AML-193 (cell line): Measurements from ENCODE around the gene TMPRSS9.
"Not testable (repeated sequence)": the region's sequence is repeated elsewhere in the genome, so short reads cannot be mapped to it uniquely, and the experiment has no call there.

Experiments used
- DNase-seq, 2 experiments: peaks; one replicate each; lab custom pipeline; 2025; lab: John Stamatoyannopoulos, UW

TMPRSS9 gene

DNA sequence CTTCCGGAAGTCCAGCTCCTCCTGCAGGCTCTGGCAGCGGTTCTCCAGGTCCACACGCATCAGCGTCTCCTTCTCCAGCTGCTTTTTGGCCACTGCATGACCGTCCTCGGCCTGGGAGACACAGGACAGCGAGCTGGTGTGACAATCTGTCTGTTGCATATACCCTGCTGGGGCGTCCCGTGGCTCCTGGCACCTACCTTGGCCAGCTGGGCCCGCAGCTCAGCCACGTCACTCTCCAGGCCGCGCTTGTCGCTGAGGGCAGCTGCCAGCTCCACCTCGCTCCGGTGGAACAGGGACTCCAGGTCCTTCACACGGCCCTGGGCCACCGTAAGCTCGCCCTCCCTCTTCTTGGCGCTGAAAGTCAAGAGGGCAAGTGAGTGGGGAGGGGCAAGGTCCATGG is 78.1 kb downstream of the TMPRSS9 start:
- DNase-seq, result no peak

GRCh38 chr19:2440515-2440914 is 80.5 kb downstream of the TMPRSS9 start:
- no peak for DNase-seq

DNA sequence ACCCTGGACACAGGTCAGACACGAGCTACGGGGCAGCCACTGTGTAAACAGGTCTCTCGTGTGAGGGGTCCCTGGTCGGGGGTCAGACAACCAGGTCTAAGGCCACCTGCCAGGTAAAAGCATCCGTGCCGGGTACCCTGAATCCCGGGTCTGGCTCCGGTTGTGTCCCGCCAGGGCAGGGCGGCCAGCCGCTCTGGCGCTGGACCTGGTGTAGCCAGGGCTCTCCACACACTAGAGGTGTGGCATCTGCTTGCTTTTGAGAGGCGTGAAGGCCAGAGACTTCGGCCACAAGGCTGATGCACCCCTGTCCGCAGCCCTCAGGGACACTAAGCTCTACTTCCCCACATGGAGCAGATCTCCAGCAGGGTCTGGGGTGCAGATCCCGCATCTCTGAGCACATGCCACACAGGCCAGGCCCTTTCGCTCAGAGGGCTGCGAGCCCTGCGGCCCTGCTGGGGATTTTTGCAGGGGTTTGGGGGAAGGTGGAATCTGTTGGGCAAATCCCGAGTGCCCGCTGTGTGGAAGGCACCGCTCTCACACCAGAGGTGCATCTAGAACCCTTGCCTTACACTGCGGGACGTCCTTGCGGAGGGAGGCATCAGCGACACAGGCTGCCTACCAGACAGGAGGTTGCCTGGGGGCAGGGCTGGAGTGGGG is 81.2 kb downstream of the TMPRSS9 start:
- DNase-seq, result no peak

DNA sequence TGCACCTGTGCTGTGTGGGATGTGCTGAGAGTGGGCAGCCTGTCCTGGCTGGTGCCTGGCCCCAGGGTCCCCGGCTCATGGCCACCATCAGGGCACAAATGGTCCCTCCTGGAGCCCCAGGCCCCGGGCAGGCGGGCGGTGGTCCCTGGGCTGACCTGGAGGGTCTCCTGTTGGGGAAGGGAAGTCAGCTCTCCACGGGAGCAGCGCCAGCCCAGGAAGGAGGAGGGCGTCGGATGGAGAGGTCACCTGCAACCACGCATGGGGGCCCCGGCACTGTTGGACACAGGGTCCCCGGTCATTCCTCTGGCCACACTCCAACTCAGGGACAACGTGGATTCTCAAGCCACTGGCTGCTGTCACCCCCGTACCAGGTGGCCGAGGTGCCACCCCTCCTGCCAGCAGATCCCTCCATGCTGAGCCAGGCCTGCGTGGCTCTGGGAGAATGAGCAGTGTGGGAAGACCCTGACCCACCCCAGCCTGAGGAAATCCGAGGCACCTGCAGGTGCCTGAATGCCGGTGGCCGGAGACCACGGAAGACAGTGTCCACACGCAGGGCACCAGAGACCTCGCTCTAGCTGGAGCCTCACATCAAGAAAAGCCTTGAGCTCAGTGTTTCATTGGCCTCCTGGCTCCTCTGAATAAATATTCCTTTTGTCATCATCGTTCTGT is 83.2 kb downstream of the TMPRSS9 start:
- no peak for DNase-seq

- no peak for DNase-seq
Measured at GRCh38 chr19:2443785-2444182, 83.7 kb downstream of the TMPRSS9 start.

DNA sequence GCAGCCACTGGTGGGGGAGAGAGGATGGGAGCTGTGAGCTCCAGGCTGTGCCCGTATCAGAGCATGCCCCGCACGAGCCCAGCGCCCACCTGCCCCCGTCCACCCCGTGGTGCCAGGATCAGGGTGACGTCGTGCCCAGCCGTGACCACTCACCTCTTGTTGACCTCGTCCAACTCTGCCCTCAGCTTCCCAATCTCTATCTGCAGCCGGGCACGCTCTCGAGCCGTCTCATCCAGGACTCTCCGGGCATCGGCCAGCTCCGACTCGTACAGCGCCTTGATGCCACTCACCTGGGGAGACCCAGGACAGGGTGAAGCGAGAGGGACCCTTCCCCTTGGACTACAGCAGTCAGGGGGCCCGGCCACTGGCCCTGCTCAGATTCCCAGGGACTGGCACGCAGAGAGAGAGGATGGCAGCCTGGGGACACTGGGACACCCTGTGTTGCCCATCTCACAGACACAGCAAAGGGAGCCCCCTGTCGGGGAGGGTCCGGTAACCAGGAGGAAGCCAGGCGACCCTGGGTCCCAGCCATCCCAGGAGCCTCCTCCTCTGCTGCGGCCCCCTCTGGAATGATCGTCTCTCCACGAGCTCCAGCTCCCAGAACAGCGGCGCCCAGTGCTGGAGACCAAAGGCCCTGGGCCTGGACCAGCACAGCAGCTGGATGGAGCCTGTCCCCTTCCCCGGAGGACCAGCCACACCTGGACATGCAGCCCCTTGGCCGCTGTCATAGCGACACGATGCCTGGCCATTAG is 84.4 kb downstream of the TMPRSS9 start:
- DNase-seq, result no peak

GRCh38 chr19:2446381-2446780 is 86.3 kb downstream of the TMPRSS9 start:
- DNase-seq, result no peak

- no peak for DNase-seq
Measured at GRCh38 chr19:2449019-2449418, 89.0 kb downstream of the TMPRSS9 start.

DNA sequence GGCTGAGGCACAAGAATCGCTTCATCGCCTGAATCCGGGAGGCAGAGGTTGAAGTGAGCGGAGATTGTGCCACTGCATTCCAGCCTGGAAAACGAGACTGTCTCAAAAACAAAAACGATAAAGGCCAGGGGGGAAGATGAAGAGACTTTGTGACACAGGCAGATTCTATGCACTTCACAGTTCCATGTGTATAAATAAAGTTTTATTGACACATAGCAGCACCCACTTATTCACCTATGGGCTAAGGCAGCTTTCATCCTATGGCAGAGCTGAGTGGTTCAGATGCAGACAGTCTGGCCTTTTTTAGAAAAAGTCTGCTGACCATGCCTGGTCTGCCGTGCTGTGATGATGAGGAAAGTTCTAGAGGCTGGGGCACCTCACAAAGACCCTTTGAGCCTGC is 91.1 kb downstream of the TMPRSS9 start:
- DNase-seq, result no peak

GRCh38 chr19:2451741-2452140 is 91.7 kb downstream of the TMPRSS9 start:
- DNase-seq, result no peak

GRCh38 chr19:2453431-2454025 is 93.5 kb downstream of the TMPRSS9 start:
- DNase-seq, result no peak

DNA sequence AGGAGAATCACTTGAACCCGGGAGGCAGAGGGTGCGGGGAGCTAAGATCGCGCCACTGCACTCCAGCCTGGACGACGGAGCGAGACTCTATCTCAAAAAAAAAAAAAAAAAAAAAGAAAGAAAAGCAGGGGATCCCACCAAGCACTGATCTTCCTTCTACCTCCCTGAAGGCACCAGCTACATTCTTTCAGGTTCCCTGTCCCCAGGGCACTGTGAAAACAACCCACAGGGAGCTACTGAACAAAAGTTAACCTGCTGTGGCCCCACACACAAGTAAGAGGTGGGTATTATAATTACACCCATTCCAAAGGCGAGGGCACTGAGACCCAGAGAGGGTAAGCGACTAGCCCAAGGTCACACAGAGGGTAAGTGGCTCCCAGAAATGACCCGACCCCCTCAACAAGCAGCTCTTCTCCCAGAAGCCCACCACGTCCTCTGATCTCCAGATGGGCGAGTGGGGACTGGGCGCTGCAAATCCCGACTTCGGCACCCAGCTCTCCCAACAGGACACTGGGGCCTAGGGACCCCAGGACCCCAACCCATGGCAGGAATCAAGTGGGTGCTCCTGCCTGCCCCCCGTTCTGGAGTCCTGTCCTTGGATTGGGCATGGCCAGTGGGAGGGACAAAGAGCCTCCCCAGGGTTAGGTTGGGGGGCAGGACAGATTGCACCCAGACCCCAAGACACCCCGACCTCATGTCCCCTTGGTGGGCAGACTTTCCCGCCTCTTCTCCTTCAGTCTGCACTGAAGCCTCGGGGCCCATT is 94.3 kb downstream of the TMPRSS9 start:
- DNase-seq, result no peak

GRCh38 chr19:2454962-2455850 is 95.1 kb downstream of the TMPRSS9 start:
- DNase-seq, result no peak

DNA sequence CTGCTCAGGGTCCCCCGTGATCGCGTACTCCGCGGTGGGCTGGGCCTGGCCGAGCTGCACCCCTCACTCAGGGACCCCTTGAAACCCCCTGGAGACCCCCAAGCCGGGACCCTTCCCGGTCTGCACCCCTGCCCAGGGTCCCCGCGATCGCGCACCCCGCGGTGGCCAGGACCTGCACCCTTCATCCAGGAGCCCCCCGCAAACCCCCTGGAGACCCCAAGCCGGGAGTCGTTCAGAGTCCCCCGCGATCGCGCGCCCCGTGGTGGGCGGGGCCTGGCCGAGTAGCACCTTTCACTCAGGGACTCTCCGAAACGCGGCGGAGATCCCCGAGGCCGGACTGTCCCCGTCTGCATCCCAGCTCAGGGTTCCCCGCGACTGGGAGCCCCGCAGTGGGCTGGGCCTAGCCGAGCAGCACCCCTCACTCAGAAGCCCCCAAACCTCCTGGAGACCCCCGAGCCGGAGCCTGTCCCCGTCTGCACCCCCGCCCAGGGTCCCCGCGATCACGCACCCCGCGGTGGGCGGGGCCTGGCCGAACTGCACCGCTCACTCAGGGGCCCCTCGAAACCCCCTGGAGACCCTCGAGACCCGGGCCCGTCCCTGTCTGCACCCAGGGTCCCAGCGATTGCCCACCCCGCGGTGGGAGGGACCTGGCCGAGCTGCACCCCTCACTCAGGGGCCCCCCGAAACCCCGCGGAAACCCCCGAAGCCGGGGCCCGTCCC is 95.9 kb downstream of the TMPRSS9 start:
- DNase-seq, result peak in 1 of 2 experiments; percentile 13

- no peak for DNase-seq
Measured at GRCh38 chr19:2457394-2458037, 97.5 kb downstream of the TMPRSS9 start.

- DNase-seq, result no peak
Measured at GRCh38 chr19:2458054-2458453, 98.0 kb downstream of the TMPRSS9 start.

DNA sequence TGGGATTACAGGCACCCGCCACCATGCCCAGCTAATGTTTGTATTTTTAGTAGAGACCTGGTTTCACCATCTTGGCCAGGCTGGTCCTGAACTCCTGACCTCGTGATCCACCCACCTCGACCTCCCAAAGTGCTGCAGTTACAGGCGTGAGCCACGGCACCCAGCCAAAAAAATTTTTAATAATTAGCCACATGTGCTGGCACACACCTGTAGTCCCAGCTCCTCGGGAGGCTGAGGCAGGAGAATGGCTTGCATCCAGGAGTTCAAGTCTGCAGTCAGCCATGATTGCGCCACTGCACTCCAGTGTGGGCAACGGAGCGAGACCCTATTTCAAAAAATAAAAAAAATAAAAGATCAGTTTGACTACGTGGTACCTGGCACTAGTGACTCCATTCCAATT is 98.7 kb downstream of the TMPRSS9 start:
- not testable (repeated sequence) for DNase-seq

- DNase-seq, result no peak
Measured at GRCh38 chr19:2460245-2460644, 100.2 kb downstream of the TMPRSS9 start.

- no peak for DNase-seq
Measured at GRCh38 chr19:2461751-2462634, 101.9 kb downstream of the TMPRSS9 start.
